HG02870 (cell line): Measurements from ENCODE around the gene SIGLEC9.

Experiments
- ATAC-seq: cut with Tn5 transposase; IDR thresholded peaks from one replicate; pipeline ENCODE4 v1.9.1; 2021; ENCODE audit warnings: mild to moderate bottlenecking, moderate library complexity; ENCODE audit not compliant: unreplicated experiment

The SIGLEC9 gene

GRCh38 chr19:51122112-51122981 is 2.4 kb upstream of the SIGLEC9 start:
- no peak for ATAC-seq

- no peak for ATAC-seq
Measured at GRCh38 chr19:51123381-51123800, 1.3 kb upstream of the SIGLEC9 start.

GRCh38 chr19:51123802-51124201 is 904 bp upstream of the SIGLEC9 start:
- no peak for ATAC-seq

- no peak for ATAC-seq
Measured at GRCh38 chr19:51124216-51124615, 490 bp upstream of the SIGLEC9 start.

- ATAC-seq: no peak
Measured at GRCh38 chr19:51125421-51126075, 842 bp downstream of the SIGLEC9 start.

GRCh38 chr19:51127032-51127431 is 2.3 kb downstream of the SIGLEC9 start:
- ATAC-seq: no peak

- ATAC-seq: no peak
Measured at GRCh38 chr19:51127755-51128154, 3.0 kb downstream of the SIGLEC9 start.

- no peak for ATAC-seq
Measured at GRCh38 chr19:51128227-51128626, 3.5 kb downstream of the SIGLEC9 start.

- ATAC-seq: no peak
Measured at GRCh38 chr19:51129716-51130115, 5.0 kb downstream of the SIGLEC9 start.

GRCh38 chr19:51131780-51132680 is 7.3 kb downstream of the SIGLEC9 start:
- no peak for ATAC-seq

GRCh38 chr19:51135004-51135403 is 10.3 kb downstream of the SIGLEC9 start:
- ATAC-seq: no peak

- no peak for ATAC-seq
Measured at GRCh38 chr19:51135986-51136762, 11.5 kb downstream of the SIGLEC9 start.

GRCh38 chr19:51136851-51137551 is 12.3 kb downstream of the SIGLEC9 start:
- no peak for ATAC-seq

GRCh38 chr19:51137792-51138425 is 13.2 kb downstream of the SIGLEC9 start:
- ATAC-seq: no peak

- ATAC-seq: no peak
Measured at GRCh38 chr19:51138549-51138979, 13.9 kb downstream of the SIGLEC9 start.

- no peak for ATAC-seq
Measured at GRCh38 chr19:51139299-51140014, 14.8 kb downstream of the SIGLEC9 start.

- no peak for ATAC-seq
Measured at GRCh38 chr19:51140441-51140840, 15.7 kb downstream of the SIGLEC9 start.

- no peak for ATAC-seq
Measured at GRCh38 chr19:51141181-51141580, 16.5 kb downstream of the SIGLEC9 start.

GRCh38 chr19:51142119-51142518 is 17.4 kb downstream of the SIGLEC9 start, which contains the start of gene SIGLEC7:
SIGLEC7 (plus strand) TSS chr19:51142301; CDS start chr19:51142370, 69 bp downstream.
- no peak for ATAC-seq
